Neuron (in vitro differentiated cells): ENCODE results near the gene GATA5.

Source experiments
- H2AFZ ChIP-seq: one replicate; pipeline ENCODE4 v1.6.1; 2013; ENCODE audit warnings: low read depth, mild to moderate bottlenecking, inconsistent platforms, low read length, moderate library complexity
- H3K27me3 ChIP-seq: one replicate; pipeline ENCODE4 v1.6.1; 2013; ENCODE audit warnings: low read length; ENCODE audit not compliant: insufficient read depth
- H3K36me3 ChIP-seq: one replicate; pipeline ENCODE4 v1.6.1; 2013; ENCODE audit warnings: low read length; ENCODE audit not compliant: insufficient read depth
- H3K4me1 ChIP-seq: one replicate; pipeline ENCODE4 v1.6.1; 2013; ENCODE audit warnings: low read length; ENCODE audit not compliant: insufficient read depth
- H3K4me3 ChIP-seq: 2 replicates; pipeline ENCODE4 v1.5.1; 2013; ENCODE audit warnings: mild to moderate bottlenecking, low read length, moderate library complexity
- H3K9me3 ChIP-seq: one replicate; pipeline ENCODE4 v1.6.1; 2013; ENCODE audit warnings: low read length

The GATA5 gene

GRCh38 chr20:62489186-62489931 lies 13.6 kb upstream of the GATA5 start:
- no peaks in the 10 kb centered on the region for H3K4me1 ChIP-seq
- H3K36me3 ChIP-seq, result no peaks in the 10 kb centered on the region
- H3K4me3 ChIP-seq, result no peak overlapping the region
- H3K27me3 ChIP-seq, result peaks cover 82% of the 10 kb centered on the region
- no peak overlapping the region for H2AFZ ChIP-seq
- no peaks in the 10 kb centered on the region for H3K9me3 ChIP-seq

GRCh38 chr20:62488470-62488869 lies 12.7 kb upstream of the GATA5 start:
- no peaks in the 10 kb centered on the region for H3K4me1 ChIP-seq
- H3K9me3 ChIP-seq, result no peaks in the 10 kb centered on the region
- no peaks in the 10 kb centered on the region for H3K36me3 ChIP-seq
- H3K4me3 ChIP-seq, result no peak overlapping the region
- H3K27me3 ChIP-seq, result peaks cover 89% of the 10 kb centered on the region
- H2AFZ ChIP-seq, result no peak overlapping the region

GRCh38 chr20:62487561-62488354 lies 12.0 kb upstream of the GATA5 start:
- no peak overlapping the region for H2AFZ ChIP-seq
- no peak overlapping the region for H3K4me3 ChIP-seq
- no peaks in the 10 kb centered on the region for H3K9me3 ChIP-seq
- peaks cover 94% of the 10 kb centered on the region for H3K27me3 ChIP-seq
- peaks cover under 1% of the 10 kb centered on the region for H3K4me1 ChIP-seq
- H3K36me3 ChIP-seq, result no peaks in the 10 kb centered on the region

- peaks cover 94% of the 10 kb centered on the region for H3K27me3 ChIP-seq
- no peak overlapping the region for H2AFZ ChIP-seq
- no peak overlapping the region for H3K4me3 ChIP-seq
- H3K36me3 ChIP-seq, result no peaks in the 10 kb centered on the region
- peaks cover 2% of the 10 kb centered on the region for H3K4me1 ChIP-seq
- no peaks in the 10 kb centered on the region for H3K9me3 ChIP-seq
These were observed 11.3 kb upstream of the GATA5 start for GRCh38 chr20:62487118-62487517.

GRCh38 chr20:62486484-62486883 lies 10.7 kb upstream of the GATA5 start:
- H3K4me1 ChIP-seq, result peaks cover 7% of the 10 kb centered on the region
- H2AFZ ChIP-seq, result no peak overlapping the region
- no peaks in the 10 kb centered on the region for H3K36me3 ChIP-seq
- no peaks in the 10 kb centered on the region for H3K9me3 ChIP-seq
- no peak overlapping the region for H3K4me3 ChIP-seq
- H3K27me3 ChIP-seq, result peaks cover 96% of the 10 kb centered on the region

GRCh38 chr20:62485701-62486089 lies 9.9 kb upstream of the GATA5 start:
- H3K4me3 ChIP-seq, result no peak overlapping the region
- peaks cover 97% of the 10 kb centered on the region for H3K27me3 ChIP-seq
- no peaks in the 10 kb centered on the region for H3K36me3 ChIP-seq
- no peaks in the 10 kb centered on the region for H3K9me3 ChIP-seq
- H3K4me1 ChIP-seq, result peaks cover 9% of the 10 kb centered on the region
- no peak overlapping the region for H2AFZ ChIP-seq

- H3K36me3 ChIP-seq, result no peaks in the 10 kb centered on the region
- H3K9me3 ChIP-seq, result no peaks in the 10 kb centered on the region
- H3K27me3 ChIP-seq, result peaks cover 98% of the 10 kb centered on the region
- no peak overlapping the region for H3K4me3 ChIP-seq
- H2AFZ ChIP-seq, result no peak overlapping the region
- peaks cover 9% of the 10 kb centered on the region for H3K4me1 ChIP-seq
These were observed 9.4 kb upstream of the GATA5 start for GRCh38 chr20:62485062-62485700.

- Histone ChIP-seq H3K36me3 (no peaks in the 10 kb centered on the region), H2AFZ (no peak overlapping the region), H3K4me3 (no peak overlapping the region), H3K27me3 (peaks cover 95% of the 10 kb centered on the region), H3K4me1 (peaks cover 9% of the 10 kb centered on the region), H3K9me3 (no peaks in the 10 kb centered on the region)
These were observed 8.7 kb upstream of the GATA5 start for GRCh38 chr20:62484478-62484877.

- Histone ChIP-seq H3K9me3 (no peaks in the 10 kb centered on the region), H3K4me1 (peaks cover 9% of the 10 kb centered on the region), H3K4me3 (no peak overlapping the region), H3K36me3 (no peaks in the 10 kb centered on the region), H3K27me3 (peaks cover 95% of the 10 kb centered on the region), H2AFZ (no peak overlapping the region)
These were observed 8.0 kb upstream of the GATA5 start for GRCh38 chr20:62483613-62484458.

GRCh38 chr20:62482974-62483373 lies 7.2 kb upstream of the GATA5 start:
- Histone ChIP-seq H3K4me1 (peaks cover 9% of the 10 kb centered on the region), H3K9me3 (no peaks in the 10 kb centered on the region), H3K27me3 (peaks cover 96% of the 10 kb centered on the region), H2AFZ (no peak overlapping the region), H3K36me3 (no peaks in the 10 kb centered on the region), H3K4me3 (no peak overlapping the region)

GRCh38 chr20:62482146-62482809 lies 6.5 kb upstream of the GATA5 start:
- H2AFZ ChIP-seq, result no peak overlapping the region
- H3K9me3 ChIP-seq, result no peaks in the 10 kb centered on the region
- no peak overlapping the region for H3K4me3 ChIP-seq
- no peaks in the 10 kb centered on the region for H3K36me3 ChIP-seq
- H3K4me1 ChIP-seq, result peaks cover 9% of the 10 kb centered on the region
- peaks cover 96% of the 10 kb centered on the region for H3K27me3 ChIP-seq

- no peaks in the 10 kb centered on the region for H3K9me3 ChIP-seq
- H3K36me3 ChIP-seq, result no peaks in the 10 kb centered on the region
- peaks cover 91% of the 10 kb centered on the region for H3K27me3 ChIP-seq
- no peak overlapping the region for H3K4me3 ChIP-seq
- no peak overlapping the region for H2AFZ ChIP-seq
- peaks cover 9% of the 10 kb centered on the region for H3K4me1 ChIP-seq
These were observed 5.8 kb upstream of the GATA5 start for GRCh38 chr20:62481425-62482145.
